Activated T-helper 1 cell treated with Interleukin-2 at 50 U/mL for 16 hours (primary cell): ENCODE measurements around the gene DYNAP.

Experiments
- DNase-seq: peaks from one replicate; pipeline ENCODE4 v3.0.0-alpha.2; 2020; ENCODE audit warnings: low read depth

DYNAP gene, protein sequence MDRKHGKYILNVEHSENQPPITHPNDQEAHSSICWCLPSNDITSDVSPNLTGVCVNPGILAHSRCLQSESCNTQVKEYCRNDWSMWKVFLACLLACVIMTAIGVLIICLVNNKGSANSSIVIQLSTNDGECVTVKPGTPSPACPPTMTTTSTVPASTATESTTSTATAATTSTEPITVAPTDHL

DNA sequence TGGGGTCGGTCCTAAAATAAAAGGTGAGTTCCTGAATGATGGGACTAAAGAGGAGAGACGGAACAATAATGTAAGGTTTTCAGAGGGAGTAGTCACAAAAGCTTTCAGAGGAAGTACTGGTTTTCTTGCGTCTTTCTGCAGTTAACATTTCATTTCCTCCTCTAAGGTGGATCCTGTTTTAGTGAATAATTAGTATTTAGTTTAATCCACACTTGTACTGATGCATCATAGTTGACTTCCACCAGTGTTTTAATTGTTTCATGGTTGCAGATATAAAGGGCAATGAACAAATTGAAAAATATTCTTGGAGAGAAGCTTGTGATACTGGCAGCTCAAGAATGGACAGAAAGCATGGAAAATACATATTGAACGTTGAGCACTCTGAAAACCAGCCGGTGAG lies at the start of gene DYNAP:
Gene DYNAP (plus strand): TSS at position 301 of the 400 bp plus-strand sequence. CDS start 38 bp downstream, at position 339.
- DNase-seq: no peak

- DNase-seq: no peak
These were observed 39.5 kb upstream of the DYNAP start for GRCh38 chr18:54551590-54551989.

DNA sequence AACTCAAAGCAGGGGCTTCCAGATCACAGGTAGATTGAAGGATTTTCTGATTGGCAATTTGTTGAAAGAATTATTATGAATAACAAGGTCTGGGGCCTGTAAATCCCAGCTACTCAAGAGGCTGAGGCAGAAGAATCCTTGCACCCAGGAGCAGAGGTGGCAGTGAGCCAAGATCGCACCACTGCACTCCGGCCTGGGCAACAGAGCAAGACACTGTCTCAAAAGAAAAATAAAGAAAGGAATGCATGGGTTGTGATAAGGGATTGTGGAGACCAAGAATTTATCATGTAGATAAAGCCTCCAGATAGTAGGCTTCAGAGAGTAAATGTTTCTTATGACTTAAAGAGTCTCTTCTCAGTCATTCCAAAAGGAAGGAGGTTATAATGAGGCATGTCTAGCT lies 35.8 kb upstream of the DYNAP start:
- no peak for DNase-seq

GRCh38 chr18:54555996-54556395 lies 35.0 kb upstream of the DYNAP start:
- DNase-seq: no peak

DNA sequence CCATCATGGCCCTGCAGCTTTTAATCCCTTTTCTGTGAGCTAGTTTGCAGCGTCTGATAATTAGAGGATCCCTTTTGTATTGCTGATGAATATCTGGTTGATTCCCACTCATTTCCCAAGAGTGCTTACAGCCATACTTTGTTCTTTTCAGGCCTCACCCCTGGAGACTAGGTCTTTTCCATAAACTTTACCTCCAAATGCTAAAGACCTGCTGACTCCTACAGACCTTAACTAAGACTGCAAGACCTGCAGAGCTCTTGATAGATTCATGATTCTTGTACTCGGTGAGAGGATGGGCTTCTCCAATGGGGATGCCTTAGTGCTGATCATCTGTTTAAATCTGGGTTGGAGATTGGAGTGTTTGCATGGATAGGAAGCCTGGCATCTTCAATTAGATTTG lies 33.1 kb upstream of the DYNAP start:
- no peak for DNase-seq

GRCh38 chr18:54558609-54559585 lies 32.1 kb upstream of the DYNAP start:
- no peak for DNase-seq

- DNase-seq: no peak
These were observed 29.3 kb upstream of the DYNAP start for GRCh38 chr18:54561706-54562267.

GRCh38 chr18:54580202-54580729 lies 10.8 kb upstream of the DYNAP start:
- DNase-seq: no peak

DNA sequence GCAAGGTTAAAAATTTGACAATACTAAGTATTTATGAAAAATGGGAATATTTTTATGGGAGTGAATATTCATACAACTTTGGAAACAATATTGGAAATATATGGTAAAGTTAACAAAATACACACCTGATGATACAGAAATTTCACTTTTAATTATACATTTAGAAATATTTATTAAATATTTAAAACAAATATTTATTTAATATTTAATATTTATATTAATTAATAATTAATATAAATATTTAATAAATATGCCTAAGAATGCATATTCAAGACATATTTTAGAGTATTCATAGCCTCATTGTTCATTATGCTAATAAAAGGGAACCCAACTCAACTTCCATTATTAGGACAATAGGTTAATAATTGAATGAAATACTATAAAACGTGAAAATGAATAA lies 7.0 kb upstream of the DYNAP start:
- DNase-seq: no peak

DNA sequence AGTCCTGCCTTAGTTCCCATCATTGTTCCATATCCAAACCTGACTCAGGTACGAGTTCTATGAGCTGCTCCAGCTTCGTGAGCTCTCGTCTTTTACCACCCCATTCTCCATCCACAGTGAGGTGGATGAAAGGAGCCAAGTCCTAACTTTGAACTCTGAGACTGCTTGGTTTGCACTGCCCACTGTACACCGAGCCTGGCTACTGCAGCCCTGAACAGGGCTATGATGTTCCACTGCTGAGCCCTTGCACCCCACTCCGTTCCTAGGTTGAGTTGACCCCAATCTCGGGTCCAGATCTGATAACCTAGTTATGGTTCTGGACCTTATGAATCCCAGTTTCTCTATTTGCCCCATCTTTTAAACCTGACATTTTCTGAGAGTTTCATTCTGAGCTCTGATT lies 5.3 kb upstream of the DYNAP start:
- DNase-seq: no peak

GRCh38 chr18:54604211-54604610 lies 13.2 kb downstream of the DYNAP start:
- DNase-seq: no peak

GRCh38 chr18:54606835-54607212 lies 15.8 kb downstream of the DYNAP start:
- no peak for DNase-seq

GRCh38 chr18:54607213-54608027 lies 16.4 kb downstream of the DYNAP start:
- no peak for DNase-seq

GRCh38 chr18:54608028-54608642 lies 17.1 kb downstream of the DYNAP start:
- DNase-seq: no peak

GRCh38 chr18:54611816-54612215 lies 20.8 kb downstream of the DYNAP start:
- DNase-seq: no peak

GRCh38 chr18:54612237-54612636 lies 21.2 kb downstream of the DYNAP start:
- no peak for DNase-seq

- DNase-seq: no peak
These were observed 22.1 kb downstream of the DYNAP start for GRCh38 chr18:54613174-54613573.

GRCh38 chr18:54616220-54616848 lies 25.3 kb downstream of the DYNAP start:
- no peak for DNase-seq

- DNase-seq: no peak
These were observed 31.0 kb downstream of the DYNAP start for GRCh38 chr18:54622084-54622483.

DNA sequence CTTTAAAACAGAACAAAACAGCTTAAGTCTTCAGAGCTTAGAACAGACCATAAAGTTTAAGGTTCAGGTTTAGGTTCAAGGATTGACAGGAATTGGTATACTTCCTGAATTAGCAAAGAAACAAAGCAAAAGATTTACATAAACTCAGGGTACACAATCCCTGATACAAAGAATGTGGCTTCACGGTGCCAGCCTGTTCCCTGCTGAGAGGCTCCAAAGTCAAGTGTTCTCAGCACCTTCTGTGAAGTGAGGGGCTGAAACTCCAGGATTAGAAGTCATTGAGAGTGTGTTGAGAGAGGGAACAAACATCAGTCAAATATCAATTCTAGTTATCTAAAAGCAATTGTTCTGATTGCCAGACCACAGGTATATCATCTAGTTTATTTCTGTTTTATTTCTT lies 35.7 kb downstream of the DYNAP start:
- DNase-seq: no peak

DNA sequence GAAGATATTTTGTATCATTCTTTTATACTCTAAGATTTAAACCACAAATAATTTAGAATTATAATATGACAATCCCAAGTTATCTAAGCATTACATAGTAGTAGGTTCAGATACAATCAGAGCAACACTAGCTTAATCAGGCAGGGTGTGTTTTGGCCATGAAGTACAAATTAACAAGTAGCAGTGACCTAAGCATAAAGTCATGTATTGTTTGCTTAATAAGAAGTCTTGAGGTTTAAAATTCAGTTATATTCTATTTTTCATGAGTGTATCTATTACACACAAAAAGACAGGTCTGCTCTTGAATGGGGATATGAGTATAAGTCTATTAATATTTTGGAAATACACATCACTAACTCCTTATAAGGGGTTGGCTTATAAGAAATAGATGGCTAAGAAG lies 39.9 kb downstream of the DYNAP start:
- no peak for DNase-seq
